HT-29 (cell line): ENCODE measurements around the gene ARHGAP8. TPM values are rescaled to one million over a fixed set of nuclear protein-coding genes. Genes with fewer than 3 reads are reported as not detected.
"Not testable (repeated sequence)": the region's sequence is repeated elsewhere in the genome, so short reads cannot be mapped to it uniquely, and the experiment has no call there.

Source experiments
- DNase-seq: peaks from one replicate; pipeline ENCODE4 v3.0.0-alpha.2; 2015; ENCODE audit warnings: low spot score
- total RNA-seq: library from RNA; depleted of rRNA; stranded (reverse); fragments of >200 nt; shearing (Covaris generic); gene quantifications from 2 replicates; pipeline ENCODE4 v1.2.3, GENCODE V29; 2014

The ARHGAP8 gene
- total RNA-seq, 1 experiment from 2014 or later: 38.1 TPM

DNA sequence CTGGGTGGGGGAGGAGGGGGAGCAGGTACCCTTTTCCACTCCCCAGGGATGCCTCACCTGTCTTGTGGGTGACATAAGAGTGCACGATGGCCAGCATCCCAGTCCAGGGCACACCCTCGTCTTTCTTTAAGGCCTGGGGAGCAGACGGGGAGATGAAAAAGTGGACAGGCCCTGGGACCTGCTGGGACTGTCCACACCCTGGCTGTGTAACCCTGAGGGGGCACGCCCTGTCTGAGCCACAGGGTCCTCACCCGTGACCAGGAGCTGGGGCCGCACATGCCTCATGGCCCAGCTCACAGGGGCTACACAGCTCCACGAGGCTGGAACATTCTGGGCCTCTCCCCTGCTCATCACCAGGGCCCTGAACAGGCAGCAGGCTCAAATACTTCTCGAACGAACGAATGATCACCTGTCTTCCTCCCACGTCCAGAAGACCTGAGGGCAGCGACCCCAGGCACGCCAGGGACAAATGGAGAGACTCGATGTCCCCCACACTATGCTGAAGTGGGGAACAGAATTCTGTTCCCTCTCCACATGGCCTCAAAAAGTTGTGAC lies 133.5 kb downstream of the ARHGAP8 start:
- no peak for DNase-seq

DNA sequence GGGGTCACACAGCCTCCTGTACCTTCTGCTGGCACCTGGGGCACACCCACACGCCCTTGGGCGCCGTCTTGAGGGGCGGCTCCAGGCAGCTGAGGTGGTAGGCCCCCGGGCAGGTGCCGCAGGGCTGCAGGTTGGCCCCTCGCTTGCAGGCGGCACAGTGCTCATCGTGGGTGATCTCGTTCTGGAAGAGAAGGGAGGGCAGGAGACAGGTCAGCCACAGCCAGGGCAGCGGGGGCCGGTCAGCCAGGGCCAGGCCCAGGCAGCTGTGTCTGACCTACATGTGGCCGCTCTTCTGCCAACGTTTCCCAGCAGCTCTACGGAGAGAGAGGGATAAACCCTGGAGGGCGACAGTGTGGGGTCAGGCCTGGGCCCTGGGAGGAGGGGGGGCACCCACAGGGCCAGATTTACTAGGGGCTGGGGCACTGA lies 135.6 kb downstream of the ARHGAP8 start:
- DNase-seq: no peak

DNA sequence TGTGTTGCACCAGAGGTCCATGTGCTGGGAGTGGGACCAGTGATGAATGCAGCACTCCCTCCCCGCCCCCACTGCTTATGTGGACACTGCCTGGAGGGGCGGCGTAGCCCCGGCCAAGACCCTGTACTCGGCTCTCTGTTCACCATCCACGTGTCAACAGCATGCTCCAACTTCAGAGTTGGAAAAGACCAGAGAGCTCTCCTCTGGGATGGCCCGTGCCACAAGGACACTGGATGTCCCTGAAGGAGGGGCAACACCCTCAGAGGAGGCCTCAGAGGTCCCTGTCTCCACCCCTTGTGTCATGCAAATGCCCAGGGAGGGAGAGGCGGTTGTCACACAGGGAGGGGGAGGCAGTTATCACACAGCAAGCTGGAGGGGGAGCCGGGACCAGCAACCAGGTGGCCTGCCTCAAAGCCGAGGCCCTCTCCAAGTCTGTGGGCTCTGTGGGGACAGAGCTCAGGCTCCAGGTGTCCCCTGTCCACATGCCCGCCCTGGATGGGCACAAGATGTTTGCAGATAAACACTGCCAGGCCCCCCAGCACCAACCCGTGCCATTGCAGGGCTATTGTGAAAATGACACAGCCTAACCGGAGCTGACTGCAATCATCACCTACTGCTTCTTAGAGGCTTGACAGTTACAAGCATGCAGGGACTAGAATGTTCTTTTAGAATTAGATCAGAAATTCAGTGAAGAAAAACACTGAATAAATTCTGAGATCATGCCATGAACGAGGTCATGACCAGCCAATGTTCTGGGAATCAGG lies 136.3 kb downstream of the ARHGAP8 start:
- no peak for DNase-seq

DNA sequence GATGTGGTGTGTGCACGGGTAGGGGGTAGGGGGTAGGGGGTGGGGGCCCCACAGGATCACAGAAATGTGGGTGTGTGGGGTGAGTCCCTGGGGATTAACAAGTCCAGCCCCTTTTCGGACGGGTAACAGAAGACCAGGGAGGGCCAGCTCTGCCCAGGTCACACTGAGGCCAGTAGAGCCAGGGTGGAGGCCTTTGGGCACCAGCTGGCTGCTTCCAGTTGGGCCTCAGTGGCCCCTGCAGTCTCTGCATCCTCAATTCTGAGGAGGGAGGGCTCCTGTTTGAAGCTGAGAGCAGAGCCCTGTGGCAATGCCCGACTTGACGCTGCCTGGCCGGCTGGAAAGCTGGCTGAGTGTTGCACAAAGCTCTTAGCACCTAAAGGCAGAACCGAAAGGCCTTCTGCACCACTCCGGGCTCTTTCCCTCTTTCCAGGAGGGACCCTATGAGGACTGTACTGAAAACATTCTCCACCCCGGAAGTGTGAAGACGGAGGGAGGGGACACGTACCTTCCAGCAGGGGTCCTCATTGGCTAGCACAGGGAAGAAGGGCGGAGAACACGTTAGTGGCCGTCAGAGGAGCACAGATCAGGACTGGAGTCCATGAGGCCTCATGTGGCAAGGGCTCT lies 137.0 kb downstream of the ARHGAP8 start:
- DNase-seq: no peak

DNA sequence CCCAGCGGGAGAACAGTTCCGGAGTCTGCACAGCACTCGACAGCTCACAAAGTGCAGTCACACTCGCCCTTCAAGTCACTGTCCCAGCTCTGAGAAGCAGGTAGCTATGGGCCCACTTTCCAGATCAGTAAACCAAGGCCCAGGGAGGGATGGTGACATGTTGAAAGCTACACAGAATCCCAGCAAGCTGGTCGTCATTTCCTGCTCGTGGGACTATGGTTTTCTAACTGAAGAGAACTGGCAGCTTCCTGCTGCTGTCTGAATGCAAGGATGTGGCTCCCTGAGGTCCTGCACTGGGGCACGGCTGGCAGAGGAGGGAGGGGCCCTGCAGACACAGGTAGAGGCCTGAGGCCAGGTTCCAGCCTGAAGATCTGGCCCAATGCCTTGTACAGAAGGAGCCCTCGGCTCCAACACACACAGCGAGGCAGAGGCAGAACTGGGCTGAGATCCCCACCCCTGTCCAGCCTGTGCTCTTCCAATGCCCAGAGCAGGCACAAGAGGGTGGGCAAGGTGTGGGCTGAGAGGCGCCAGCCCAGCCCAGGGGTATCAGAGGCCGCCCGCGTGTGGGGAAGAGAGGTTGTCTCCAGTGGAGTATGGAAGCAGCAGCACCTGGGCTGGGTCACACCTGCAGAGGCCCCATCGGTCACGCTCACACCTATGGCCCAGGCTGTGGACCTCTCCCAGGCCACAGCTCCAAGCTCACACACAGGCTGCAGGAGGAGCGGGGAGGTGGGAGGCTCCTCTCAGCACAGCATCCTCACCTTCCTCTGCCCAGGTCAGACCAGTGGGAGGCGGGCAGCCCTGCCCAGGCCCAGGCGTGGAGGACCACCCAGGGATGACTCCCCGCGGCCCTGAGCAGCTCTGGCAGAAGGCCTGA lies 138.3 kb downstream of the ARHGAP8 start:
- DNase-seq: no peak

DNA sequence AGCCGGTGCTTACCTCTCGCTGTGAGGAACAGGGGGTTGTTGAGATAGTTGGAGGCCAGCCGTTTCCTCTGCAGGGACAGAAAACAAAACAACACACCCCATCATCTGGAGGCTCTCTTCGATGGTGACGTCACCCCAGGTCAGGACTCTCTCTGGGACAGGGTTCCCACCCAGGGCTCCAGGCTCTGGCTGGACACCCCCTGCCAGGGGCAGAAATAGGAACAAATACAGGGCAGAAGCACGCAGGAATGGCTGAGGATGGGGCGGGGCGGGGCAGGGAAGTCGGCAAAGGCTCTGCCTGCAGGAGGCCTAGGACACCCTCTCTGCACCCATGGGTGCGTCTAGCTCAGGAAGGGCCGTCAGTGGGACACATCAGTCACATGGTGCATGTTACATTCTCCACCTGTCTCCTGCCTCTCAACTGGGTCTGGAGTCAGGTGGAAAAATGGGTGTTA lies 138.9 kb downstream of the ARHGAP8 start:
- DNase-seq: no peak

DNA sequence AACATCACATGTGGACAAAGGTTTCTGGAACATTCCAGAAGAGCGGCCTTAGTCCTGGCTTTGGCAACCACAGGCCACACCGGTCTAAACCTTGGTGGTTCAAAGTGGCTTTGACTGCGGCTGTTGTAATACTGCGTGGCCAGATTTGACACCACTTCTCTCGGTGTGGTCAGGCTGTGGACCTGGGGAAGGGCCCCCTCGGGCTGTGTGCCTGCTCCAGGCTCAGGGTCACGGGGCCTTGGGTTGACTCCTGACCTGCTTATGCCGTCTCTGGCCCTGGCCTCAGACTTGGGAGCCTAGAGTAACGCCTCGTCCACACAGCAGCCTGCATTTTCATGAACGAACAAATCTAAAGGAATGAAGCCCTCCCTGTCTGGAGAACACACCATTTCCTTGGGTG lies 139.4 kb downstream of the ARHGAP8 start:
- DNase-seq: no peak

DNA sequence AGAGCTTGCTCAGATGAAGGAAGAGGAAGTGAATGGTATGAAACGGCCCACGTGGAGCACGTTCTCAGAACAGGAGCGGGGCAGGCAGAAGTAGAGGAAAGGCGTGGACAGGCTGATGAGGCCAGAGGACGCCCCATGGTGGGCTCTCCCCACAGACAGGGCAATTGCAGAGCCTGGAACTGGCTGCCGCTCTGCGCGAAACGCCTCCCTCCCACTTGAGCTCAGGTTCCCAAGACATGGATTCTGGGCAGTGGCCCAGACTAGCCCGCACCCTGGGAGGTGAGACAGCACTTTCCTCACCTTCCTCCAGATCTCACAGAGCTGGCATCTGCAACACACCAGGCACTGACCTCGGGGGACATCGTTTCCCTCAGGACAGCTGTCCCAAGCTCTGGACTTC lies 139.9 kb downstream of the ARHGAP8 start:
- no peak for DNase-seq

DNA sequence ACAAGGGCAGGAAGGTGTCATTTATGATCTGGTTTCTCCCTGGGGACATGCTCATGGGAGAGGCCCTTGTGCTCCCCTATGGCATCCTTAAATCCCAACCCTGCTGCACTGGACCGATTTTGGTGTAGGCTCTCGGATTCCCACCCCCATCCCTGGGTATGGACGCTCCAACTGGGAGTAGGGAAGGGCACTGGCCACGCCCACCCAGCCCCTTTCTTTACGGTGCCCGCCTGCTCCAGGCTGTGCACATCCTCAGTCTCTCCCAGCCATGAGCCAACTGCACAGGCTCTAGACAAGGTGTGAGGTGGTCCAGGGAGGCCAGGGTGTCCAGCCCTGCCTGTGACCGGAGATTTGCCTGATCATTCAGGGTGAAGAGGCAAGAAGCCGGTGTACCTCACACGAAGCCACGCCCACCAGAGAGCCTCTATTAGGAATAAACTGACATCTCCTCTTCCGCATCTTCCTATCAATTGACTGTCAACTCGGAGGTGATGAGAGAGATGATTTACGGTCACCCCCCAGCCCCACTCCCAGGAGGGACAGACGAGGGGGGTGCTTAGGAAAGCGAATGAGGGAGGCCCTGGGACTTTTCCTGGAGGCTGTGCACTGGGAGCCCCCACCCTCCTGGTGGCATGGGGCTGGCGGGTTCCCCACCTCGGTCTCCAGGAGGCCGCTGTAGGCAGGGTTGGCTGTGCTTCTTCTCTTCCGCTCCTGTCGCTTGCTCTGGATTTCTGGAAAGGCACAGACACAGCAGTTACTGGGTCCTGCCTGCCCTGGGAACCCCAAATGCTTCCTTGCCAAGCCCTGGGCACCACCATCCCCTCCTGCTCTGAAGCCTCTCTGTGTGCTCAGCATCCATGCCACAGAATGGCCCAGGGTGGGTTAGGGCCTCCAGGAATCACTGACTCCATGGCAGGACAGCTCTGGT lies 140.7 kb downstream of the ARHGAP8 start:
- no peak for DNase-seq

DNA sequence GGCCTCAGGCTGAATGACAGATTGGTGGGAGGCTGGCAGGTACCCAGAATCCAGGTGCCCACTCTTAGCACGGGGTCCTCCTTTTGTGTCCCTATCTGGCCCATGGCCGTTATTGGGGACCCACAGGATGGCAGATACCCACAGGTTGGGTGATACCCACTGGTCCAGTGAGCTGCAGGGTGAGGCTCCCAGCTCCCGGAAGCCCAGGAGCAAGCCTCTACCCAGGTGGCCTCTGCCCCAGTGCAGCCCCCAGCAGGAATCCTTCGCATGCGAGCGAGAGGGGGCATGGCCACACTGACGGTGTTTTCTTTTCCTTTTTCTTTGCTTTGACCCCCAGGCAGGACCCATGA lies 141.3 kb downstream of the ARHGAP8 start:
- no peak for DNase-seq

DNA sequence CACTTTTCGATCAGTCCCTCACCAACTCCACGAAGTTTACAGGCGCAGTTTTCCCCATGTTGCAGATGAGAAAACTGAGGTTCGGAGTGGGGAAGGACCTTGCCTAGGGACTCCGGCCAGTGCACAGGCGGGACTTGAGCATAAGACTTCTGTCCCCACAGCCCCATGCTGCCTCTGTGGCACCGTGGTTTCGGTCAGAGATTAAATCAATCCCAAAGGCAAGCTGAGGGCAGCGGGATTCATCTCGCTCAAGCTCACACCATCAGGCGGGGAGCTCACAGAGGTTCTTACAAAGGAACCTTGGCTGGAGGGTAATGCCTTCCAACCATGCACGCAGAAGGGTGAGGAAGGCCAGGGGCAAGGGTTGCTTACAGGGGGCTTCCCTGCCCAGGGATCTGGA lies 141.9 kb downstream of the ARHGAP8 start:
- DNase-seq: no peak

DNA sequence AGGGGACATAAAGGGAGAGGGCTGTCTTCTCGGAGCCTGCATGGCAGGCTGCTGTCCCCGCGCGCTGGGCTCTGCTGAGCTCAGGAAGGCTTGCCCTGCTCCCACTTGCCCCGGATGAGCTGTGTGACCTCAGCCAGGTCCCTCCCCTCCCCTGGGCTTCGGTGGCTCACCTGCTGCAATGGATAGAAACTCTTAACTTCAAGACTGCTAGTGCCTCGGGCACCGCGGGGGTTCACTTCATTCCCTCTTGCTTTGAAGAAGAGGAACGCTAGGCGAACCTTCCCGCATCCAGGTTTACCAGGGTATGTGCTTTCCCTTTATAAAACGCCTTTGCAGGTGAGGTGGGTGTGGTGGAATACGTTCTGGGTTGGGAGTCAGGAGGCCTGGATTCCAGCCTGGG lies 142.4 kb downstream of the ARHGAP8 start:
- no peak for DNase-seq

DNA sequence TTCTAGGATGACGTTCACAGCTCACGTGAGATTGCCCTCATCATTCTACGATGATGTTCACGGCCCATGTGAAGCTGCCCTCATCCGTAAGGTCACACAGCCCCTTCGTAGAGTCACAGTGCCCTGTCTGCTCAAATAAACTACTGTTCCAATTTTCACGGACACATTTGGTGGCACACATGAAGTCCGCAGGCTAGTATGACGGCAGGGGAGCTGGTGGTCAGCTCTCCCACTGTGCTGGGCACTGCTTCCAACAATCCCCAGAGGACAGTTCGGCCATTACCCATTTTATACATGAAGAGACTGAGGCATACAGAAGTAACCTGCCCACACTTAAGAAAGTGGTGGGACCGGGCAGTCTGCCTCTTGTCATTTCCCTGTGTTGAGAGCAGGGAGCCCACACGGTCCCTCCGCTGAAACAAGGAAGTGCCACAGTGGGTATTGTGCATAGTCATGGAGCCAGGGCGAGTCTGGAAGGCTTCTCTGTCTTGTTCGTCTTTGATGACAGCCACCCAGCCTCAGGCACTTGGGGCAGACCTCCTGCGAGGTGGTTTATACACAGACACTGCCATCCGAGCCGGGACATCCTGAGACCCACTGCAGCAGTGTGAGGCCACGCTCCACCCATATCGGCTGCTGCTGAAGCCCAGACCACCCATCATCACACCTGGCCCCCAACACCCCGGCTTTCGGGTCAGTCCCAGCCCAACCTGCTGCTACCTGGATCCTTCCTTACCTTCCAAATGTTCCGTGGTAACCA lies 143.1 kb downstream of the ARHGAP8 start:
- DNase-seq: no peak

DNA sequence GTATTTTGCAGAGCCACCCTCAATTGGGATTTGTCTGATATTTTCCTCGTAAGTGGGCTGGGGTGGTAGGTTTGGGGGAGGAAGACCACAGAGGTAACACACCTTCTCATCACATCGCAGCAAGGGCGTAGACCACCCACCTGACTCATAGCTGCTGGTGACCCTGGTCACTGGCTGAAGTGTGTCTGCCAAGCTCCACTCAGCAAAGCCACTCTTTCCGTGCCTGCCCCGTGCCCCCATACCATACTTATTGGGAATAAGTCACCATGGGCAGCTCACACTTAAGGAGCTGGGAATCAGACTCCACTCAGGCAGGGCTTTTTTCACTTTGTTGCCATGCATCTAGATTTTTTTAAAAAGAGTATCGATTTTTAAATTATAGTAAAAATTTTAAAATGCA lies 145.9 kb downstream of the ARHGAP8 start:
- DNase-seq: no peak

DNA sequence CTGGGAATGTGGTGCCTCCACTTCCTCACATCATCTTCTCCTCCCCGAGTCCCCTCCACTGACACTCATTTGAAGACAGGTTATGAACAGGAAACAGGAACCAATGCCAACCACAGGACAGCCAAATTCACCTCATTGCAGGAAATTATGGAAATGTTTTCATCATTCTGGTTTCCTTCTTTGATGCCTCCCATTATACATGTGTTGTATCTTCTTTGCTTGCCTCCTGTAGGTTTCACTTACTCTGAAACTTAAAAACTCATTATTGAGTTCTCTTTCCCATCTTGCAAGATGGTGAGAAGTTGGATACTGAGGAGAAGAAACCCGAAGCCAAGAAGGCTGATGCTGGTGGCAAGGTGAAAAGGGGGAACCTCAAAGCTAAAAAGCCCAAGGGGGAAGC lies 148.9 kb downstream of the ARHGAP8 start:
- DNase-seq: no peak

DNA sequence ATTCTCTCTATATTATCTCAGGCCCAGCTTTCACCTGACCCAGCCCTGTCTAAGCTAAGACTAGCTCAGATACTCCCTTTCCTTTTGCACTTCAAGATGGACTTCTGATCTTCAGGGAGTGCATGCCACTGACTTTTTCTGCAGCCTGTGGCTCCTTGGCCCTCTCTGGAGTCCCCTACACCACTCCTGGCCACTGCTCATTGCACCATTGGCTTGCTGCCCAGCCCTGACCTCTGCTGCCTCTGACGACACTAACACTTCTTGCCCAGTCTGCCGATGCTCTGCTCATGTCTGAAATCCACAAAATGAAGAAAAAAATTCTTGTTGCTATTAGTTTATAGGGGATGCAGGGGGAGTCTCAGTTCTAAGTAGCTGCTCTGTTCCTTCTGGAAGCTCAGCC lies 150.8 kb downstream of the ARHGAP8 start:
- DNase-seq: not testable (repeated sequence)

DNA sequence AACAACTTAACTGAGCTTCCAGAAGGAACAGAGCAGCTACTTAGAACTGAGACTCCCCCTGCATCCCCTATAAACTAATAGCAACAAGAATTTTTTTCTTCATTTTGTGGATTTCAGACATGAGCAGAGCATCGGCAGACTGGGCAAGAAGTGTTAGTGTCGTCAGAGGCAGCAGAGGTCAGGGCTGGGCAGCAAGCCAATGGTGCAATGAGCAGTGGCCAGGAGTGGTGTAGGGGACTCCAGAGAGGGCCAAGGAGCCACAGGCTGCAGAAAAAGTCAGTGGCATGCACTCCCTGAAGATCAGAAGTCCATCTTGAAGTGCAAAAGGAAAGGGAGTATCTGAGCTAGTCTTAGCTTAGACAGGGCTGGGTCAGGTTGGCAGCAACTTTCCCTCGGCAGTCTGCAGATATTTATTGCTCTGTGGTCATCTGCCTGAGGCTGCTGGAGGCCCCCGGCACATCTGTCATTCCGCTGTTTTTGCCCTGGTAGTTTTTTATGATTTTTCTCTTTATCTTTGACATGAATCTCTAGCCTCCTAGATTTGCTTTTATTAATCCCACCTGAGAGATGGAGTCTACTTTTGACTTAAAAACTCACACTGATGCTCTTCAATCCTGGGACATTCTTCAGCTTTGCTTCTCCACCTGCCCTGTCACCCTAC lies 152.2 kb downstream of the ARHGAP8 start:
- DNase-seq: not testable (repeated sequence)

DNA sequence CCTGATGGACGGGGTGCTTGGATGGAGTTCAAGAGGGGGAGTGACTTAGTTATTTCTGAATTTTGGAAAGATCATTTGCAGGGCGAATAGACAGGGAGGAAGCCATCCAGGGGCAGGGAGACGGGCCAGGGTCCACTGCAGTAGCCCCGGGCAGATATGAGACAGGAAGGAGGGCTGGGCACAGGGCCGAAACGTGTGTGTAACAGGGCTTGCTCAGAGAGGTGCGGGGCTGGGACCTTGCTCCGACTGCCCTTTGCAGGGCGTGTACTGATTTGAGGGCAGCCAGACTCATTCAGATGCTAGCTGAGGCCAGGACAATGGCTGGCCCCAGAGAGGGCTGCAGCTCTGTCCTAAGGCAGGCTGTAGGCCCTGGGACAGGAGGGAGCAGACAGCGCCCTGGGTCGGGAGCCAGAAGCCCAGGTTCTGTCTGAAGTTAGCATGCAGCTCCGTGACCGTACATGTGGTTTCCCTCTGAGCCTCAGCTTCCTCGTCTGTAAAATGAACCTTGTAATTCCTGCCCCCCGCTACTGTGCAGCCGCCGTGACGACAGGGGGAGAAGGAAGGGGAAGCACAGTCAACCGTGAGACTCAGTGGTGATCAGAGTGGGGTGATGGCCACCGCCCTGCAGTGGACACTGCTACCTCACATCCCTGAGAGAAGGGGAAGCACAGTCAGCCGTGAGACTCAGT lies 154.0 kb downstream of the ARHGAP8 start:
- DNase-seq: no peak

DNA sequence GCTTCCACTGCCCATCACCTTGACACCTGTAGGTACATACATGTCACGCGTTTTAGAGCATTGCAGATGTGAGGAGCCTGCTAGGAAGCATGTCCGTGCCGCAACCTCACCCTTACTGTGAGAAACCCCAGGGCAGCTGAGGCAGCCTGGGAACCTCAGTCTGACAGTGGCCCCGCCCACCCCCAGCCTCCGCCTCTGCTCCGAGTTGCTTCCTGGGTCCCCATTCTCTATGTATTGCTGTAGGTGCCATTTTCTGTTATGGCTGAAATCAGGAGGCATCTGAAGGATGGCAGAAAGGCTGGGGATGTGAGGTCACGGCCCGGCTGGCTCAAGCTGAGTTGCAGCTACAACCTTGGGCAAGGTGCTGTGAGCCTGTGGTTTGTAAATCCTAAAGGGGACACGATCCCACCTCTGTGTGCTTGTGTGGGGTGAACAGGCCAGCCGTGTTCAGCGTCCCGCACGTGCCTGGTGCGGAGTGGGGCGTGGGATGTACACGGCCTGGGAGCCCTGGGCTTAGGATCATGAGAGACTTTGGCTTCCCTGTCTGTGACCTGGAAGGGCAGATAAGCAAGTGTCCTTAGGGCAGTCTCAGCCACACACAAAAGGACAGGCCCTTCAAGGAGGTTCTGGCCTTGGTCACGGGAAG lies 154.7 kb downstream of the ARHGAP8 start:
- no peak for DNase-seq
